ENCODE results near the gene RBM33.

The RBM33 gene

DNA sequence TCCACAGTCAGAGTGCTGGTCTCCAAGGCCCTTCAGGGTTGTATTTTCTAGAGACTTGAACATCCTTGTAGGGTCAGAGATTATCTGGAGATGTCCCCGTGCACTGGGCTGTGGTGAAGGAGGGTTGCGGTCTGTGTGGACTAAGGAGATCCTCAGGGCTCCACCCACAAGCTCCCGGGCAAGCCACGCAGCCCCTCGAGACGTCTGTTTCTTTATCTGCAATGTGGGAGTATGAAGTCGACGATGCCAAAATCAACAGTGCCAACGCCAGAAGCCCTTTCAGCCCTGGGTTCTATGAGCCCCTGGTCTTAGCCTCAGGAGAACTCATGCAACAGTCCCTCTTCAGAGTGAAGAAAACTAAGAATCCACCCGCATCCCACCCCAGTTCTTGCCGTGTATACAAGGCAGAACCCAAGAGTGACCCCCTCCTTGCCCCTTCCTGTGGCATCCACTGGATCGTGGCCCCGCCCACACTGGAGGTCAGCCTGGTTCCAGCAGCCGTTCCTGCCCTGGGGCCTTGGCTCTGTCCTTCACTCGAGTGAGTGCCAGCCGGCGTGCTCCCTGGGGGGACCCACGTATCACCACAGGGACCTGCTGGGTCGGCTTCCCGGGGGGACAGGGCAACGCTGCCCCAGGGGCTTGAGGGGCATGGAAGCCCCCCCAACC lies 173.8 kb downstream of the RBM33 start:
- DNase-seq (no peak), ATAC-seq (ENCODE audit: insufficient read depth, low read depth) (no peak)
- no peaks in the 10 kb centered on the region for H4K20me1 ChIP-seq (ENCODE audit: insufficient read depth, low read length)
- no peaks in the 10 kb centered on the region for H3K9me3 ChIP-seq (ENCODE audit: insufficient read depth, low read length, severe bottlenecking)
- peaks cover 10% of the 10 kb centered on the region for H3K27me3 ChIP-seq (ENCODE audit: insufficient read depth, low read length, poor library complexity)
- H3K36me3 ChIP-seq (ENCODE audit: insufficient read depth, low read length): no peaks in the 10 kb centered on the region
- H3K27ac ChIP-seq (ENCODE audit: low read length): no peak overlapping the region
- TF ChIP-seq, protein P1, sequence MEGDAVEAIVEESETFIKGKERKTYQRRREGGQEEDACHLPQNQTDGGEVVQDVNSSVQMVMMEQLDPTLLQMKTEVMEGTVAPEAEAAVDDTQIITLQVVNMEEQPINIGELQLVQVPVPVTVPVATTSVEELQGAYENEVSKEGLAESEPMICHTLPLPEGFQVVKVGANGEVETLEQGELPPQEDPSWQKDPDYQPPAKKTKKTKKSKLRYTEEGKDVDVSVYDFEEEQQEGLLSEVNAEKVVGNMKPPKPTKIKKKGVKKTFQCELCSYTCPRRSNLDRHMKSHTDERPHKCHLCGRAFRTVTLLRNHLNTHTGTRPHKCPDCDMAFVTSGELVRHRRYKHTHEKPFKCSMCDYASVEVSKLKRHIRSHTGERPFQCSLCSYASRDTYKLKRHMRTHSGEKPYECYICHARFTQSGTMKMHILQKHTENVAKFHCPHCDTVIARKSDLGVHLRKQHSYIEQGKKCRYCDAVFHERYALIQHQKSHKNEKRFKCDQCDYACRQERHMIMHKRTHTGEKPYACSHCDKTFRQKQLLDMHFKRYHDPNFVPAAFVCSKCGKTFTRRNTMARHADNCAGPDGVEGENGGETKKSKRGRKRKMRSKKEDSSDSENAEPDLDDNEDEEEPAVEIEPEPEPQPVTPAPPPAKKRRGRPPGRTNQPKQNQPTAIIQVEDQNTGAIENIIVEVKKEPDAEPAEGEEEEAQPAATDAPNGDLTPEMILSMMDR (IDR thresholded peaks at IDR 0.05; ENCODE audit: borderline replicate concordance, extremely low read depth, low read length, poor library complexity, severe bottlenecking): no peak
- no peak for TF ChIP-seq EZH2 (IDR thresholded peaks at IDR 0.05; ENCODE audit: borderline replicate concordance, low read depth, low read length, severe bottlenecking)
- no peak overlapping the region for H3K4me3 ChIP-seq (ENCODE audit: low read depth in 1 of 2, low read length in 2 of 2)
- H3K79me2 ChIP-seq (ENCODE audit: insufficient read depth, low read length): no peaks in the 10 kb centered on the region
- no peak overlapping the region for H2AFZ ChIP-seq (ENCODE audit: low read depth, low read length)
- H3K9ac ChIP-seq (ENCODE audit: low read depth, low read length): no peak overlapping the region
- H3K4me1 ChIP-seq (ENCODE audit: insufficient read depth, low read length): no peaks in the 10 kb centered on the region
- no peak overlapping the region for H3K4me2 ChIP-seq (ENCODE audit: insufficient read depth, low read length)

DNA sequence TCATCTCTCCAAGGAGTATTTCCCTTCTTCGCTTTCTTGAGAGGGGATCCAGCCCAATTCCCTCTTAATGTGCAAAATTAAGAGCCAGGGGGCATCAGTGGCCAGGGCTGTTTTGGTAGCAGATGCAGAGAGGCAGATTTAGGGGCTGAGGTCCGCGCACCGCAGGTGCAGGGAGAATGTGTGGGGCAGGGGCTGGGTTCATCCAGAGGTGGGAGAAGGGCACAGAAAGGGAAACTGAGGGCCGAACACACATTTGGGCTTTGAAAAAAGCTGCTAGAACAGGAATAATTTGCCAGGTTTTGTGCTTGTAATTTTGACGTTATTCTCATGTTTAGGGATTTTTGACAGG lies 174.3 kb downstream of the RBM33 start:
- Histone ChIP-seq H3K4me1 (ENCODE audit: insufficient read depth, low read length) (no peaks in the 10 kb centered on the region), H3K9me3 (ENCODE audit: insufficient read depth, low read length, severe bottlenecking) (no peaks in the 10 kb centered on the region), H3K27ac (ENCODE audit: low read length) (no peak overlapping the region), H3K4me2 (ENCODE audit: insufficient read depth, low read length) (no peak overlapping the region), H3K79me2 (ENCODE audit: insufficient read depth, low read length) (no peaks in the 10 kb centered on the region), H3K9ac (ENCODE audit: low read depth, low read length) (no peak overlapping the region), H2AFZ (ENCODE audit: low read depth, low read length) (no peak overlapping the region), H3K27me3 (ENCODE audit: insufficient read depth, low read length, poor library complexity) (peaks cover 10% of the 10 kb centered on the region), H4K20me1 (ENCODE audit: insufficient read depth, low read length) (no peaks in the 10 kb centered on the region), H3K36me3 (ENCODE audit: insufficient read depth, low read length) (no peaks in the 10 kb centered on the region), H3K4me3 (ENCODE audit: low read depth in 1 of 2, low read length in 2 of 2) (no peak overlapping the region)
- ATAC-seq (ENCODE audit: insufficient read depth, low read depth): no peak
- TF ChIP-seq, protein P1 (IDR thresholded peaks at IDR 0.05; ENCODE audit: borderline replicate concordance, extremely low read depth, low read length, poor library complexity, severe bottlenecking): no peak
- TF ChIP-seq EZH2 (IDR thresholded peaks at IDR 0.05; ENCODE audit: borderline replicate concordance, low read depth, low read length, severe bottlenecking): no peak
- no peak for DNase-seq

DNA sequence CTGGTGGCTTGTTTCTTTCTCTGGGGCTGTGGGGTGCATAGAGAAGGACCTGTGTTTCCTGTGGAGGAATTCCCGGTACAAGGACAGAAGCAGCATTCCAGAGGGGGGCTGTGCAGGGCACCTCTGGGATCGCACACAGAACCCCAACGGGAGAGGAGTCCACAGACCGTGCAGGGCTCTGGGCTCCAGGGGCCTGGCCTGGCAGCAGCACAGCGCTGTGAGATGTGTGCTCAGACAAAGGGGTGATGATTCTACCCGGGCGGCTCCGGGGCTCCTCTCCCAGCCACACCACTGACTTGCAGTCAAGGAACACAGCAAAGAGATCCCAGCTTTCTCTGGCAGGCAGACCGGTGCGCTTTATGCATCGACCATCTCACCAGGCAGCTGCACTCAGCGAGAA lies 174.7 kb downstream of the RBM33 start:
- no peak overlapping the region for H3K4me2 ChIP-seq (ENCODE audit: insufficient read depth, low read length)
- no peaks in the 10 kb centered on the region for H3K79me2 ChIP-seq (ENCODE audit: insufficient read depth, low read length)
- H3K9ac ChIP-seq (ENCODE audit: low read depth, low read length): no peak overlapping the region
- H3K9me3 ChIP-seq (ENCODE audit: insufficient read depth, low read length, severe bottlenecking): no peaks in the 10 kb centered on the region
- H3K36me3 ChIP-seq (ENCODE audit: insufficient read depth, low read length): no peaks in the 10 kb centered on the region
- no peaks in the 10 kb centered on the region for H4K20me1 ChIP-seq (ENCODE audit: insufficient read depth, low read length)
- H3K4me1 ChIP-seq (ENCODE audit: insufficient read depth, low read length): no peaks in the 10 kb centered on the region
- no peak overlapping the region for H3K27ac ChIP-seq (ENCODE audit: low read length)
- ATAC-seq (ENCODE audit: insufficient read depth, low read depth) (no peak), DNase-seq (no peak)
- no peak overlapping the region for H3K4me3 ChIP-seq (ENCODE audit: low read depth in 1 of 2, low read length in 2 of 2)
- no peak for TF ChIP-seq EZH2 (IDR thresholded peaks at IDR 0.05; ENCODE audit: borderline replicate concordance, low read depth, low read length, severe bottlenecking)
- TF ChIP-seq, protein P1 (IDR thresholded peaks at IDR 0.05; ENCODE audit: borderline replicate concordance, extremely low read depth, low read length, poor library complexity, severe bottlenecking): no peak
- H3K27me3 ChIP-seq (ENCODE audit: insufficient read depth, low read length, poor library complexity): peaks cover 10% of the 10 kb centered on the region
- H2AFZ ChIP-seq (ENCODE audit: low read depth, low read length): no peak overlapping the region
